SKM-1 (cell line): ENCODE results near the gene SUGCT.

ENCODE experiments used
- DNase-seq: peaks from one replicate; lab custom pipeline; 2025; ENCODE audit not compliant: unreplicated experiment; lab: John Stamatoyannopoulos, UW

Gene SUGCT

DNA sequence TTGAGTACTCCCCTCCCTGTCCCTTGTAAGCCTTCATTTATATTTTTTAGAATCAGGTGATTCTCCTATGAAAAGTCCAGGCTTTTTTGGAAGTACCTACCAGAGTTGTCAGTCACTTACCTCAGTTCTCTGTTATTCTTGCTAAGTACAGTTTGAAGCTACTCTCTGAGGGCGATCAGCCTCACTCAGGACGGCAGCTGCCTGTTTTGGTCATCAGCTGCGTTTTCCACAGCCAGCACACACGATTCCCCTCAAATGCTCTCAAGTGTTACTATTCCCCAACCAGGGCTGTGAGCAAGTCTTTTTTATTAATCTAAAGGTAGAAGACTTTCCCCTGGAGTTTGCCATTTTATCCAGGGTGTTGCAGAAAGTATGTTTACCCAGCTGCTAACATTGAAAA, 328.6 kb downstream of the SUGCT start:
- DNase-seq: no peak

DNA sequence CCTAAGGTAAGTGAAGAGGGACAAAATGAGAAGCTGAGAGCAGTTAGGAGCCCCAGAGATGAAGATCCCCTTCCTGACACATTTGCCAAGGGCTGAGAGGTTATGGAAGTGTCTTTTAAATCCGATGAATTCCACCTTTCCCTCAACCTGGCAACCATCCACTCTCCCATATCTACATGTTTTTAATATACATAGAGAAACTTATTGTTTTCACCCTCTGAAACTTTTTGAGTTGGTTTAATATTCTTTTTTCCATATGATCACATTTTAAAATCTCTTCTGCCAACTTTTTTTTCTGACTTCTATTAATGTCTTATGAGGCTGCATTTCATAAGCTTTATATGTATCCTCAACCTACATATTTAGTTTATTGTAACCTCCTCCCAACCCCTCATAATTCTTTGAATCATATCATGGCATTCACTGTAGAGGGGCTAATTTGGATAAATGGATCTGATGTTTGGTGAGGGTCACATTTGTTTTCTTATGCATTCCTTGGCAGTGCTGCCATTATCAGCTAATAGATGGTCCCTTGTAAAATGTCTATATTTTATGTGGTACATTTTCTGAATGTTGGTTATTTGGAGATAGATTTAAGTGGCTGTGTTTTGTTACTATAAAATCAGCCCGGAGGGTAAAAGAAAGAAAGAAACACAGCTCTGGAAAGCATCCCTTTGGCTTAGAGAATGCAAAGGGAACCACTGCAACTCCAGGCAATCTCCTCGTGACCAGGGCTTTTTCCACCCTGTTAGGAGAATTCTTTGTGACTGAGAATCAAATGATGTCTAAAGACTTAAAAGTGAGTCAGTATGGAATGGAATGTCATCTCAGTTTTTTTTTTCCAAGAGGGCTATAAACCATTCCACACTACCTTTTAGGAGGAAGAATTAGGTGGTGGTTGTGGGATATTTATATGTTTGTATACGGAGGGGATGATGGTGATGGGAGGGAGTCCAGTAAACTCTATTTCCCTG, 334.4 kb downstream of the SUGCT start:
- no peak for DNase-seq

GRCh38 chr7:40470091-40470592, 335.3 kb downstream of the SUGCT start:
- DNase-seq: no peak

- no peak for DNase-seq
These were observed 336.0 kb downstream of the SUGCT start for GRCh38 chr7:40470817-40471216.

DNA sequence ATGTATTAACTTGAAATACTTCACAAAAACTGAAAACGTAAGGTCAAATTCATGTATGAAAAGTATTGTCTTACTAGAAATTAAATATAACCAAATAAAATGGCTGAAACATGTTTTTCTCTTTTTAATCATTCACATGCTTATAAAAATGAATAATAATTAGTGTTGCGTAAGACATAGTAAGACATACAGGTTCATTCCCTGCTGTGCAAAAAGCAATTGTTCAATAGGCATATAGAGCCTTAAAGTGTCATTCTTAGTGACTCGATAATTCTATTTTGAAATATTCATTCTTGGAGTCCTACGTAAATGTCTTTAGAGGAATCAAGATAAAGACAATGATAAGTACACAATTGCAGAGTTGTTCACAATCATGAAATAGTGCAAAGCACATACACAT, 337.1 kb downstream of the SUGCT start:
- no peak for DNase-seq

DNA sequence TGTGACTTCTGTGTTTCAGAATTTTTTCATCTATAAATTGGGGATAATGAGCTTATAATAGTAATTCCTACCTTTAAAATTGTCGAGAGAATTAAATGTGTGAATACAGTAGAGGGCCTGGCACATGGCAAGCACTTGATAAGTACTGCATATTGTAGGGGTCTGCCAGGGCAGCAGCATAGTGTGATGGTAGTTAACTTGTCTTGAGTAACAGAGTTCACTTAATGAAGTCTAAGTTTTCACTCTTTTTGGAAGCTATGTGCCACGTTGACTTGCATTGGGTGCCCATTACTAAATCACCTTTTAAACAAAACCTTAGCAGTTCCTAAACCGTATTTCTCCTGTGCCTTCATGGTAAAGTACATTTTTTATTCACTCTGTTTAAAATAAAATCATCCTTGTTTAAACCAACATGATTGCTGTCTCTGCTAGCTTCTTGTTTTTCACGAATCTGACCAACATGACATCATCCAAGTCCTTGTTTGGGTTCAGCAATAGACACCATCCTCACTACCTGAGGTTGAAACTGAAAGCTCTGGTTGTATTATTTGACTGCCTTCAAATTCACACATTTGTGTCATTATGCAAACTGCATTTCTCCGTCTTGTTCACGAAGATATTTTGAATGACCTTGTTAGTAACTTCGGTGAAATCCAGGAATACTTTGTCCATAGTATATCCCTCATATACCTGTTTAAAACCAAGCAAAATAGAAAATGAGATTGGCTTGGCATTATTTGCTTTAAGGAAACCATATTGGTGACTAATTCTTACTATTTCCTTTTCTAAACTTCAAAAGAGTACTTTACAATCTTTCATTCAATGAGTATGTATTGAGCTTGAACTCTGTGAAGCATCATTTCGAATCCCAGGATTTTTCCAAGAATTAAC, 340.2 kb downstream of the SUGCT start:
- DNase-seq: no peak

GRCh38 chr7:40475681-40475982, 340.8 kb downstream of the SUGCT start:
- no peak for DNase-seq

DNA sequence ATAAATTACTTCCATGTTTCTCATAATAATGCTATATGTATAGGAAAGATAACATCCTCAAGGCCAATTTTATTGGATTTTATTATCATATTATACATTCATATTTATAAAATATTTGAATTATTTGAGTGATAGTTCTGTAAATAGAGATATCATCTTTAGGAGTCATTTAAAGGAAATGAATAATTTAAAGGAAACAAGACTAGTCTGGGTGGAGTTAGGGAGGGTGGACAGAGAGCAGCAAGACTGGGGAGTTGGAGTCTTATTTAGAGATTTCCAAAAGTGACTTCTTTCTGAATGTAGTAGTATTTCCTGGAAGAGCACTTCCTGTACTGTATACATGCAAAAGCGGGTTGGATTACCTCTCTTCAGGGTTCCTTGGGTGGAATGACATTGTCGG, 342.3 kb downstream of the SUGCT start:
- no peak for DNase-seq

- no peak for DNase-seq
These were observed 348.0 kb downstream of the SUGCT start for GRCh38 chr7:40482845-40483244.

- DNase-seq: no peak
These were observed 348.8 kb downstream of the SUGCT start for GRCh38 chr7:40483630-40484029.

GRCh38 chr7:40489844-40490602, 355.2 kb downstream of the SUGCT start:
- DNase-seq: no peak

GRCh38 chr7:40490603-40490924, 355.8 kb downstream of the SUGCT start:
- no peak for DNase-seq

- no peak for DNase-seq
These were observed 358.1 kb downstream of the SUGCT start for GRCh38 chr7:40492946-40493345.

GRCh38 chr7:40493609-40494051, 358.8 kb downstream of the SUGCT start:
- no peak for DNase-seq

DNA sequence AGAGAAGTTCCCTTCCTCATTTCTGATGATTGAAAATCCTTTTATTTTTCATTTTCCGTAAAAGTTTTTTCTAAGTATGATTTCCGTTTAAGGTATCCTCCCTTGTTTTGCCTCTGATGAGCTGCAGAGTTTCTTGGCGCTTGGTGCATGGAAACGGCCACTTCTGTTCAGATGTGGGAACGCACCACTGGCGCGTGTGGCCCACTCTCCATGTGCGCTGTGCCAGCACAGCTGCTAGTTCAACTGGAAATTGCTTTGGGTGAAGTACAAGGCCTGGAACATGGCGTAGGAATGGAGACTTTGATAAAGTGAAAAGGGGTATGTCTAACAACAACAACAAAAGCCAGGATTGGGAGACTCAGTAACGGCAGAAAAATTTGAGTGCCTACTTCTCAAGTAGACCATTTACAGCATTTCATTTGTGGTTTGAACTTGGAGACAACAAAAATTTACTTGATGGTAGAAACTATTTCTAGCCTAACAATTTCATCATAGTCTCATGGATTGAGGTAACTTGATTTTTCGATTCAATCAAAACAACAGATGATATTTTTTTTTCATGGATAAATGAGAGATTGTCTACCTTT, 364.2 kb downstream of the SUGCT start:
- no peak for DNase-seq

DNA sequence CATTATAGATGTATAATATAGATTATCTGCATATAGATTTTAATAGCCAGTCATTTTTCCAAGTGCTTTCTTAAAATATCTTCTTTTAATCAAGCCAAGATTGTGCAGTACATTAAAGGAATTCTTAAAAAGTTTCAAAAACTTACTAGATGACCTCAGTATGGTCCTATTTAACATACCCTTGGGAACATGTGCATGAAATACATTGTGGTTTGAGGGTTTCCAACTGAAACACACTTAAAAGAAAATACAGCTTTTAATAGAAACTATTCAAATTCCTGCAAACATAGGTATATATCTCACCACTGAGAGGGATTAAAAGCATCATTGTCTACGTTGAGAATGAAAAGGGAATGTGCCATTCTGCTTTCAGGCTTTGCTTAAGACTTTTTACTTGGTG, 364.9 kb downstream of the SUGCT start:
- no peak for DNase-seq

DNA sequence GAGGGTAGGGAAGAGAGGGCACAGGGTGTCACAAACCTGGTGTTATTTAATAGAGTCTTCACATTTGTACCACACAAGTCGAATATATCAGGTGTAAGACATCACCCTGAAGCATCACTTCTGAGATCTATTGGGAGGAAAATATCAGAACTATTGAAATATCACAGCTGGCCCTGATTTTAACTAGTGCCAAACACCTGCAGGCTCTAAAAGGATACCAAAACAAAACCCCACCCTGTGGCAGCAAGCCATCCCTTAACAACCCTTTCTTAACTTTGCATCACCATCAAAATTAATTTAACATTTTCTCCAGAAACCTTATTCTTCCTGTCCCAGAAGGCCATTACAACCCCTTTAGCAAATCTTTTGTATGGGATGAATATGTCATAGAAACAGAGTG, 365.4 kb downstream of the SUGCT start:
- DNase-seq: no peak

- no peak for DNase-seq
These were observed 367.6 kb downstream of the SUGCT start for GRCh38 chr7:40502359-40502758.

DNA sequence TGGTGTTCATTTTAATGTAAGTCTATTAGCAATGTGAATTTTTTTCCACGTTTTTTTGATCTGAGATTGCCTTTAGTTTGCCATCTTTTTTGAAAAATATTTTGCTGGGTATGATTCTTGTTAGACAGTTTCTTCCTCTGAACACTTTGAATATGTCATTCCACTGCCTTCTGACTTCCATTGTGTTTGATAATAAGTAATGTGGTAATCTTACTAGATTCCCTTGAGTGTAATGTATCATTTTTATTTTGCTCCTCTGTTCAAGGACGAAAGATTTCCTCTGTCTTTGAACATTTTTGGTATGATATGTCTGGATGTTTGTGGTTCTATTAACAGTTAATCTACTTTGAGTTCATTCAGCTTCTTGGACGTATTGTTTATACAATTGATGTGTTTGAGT, 371.4 kb downstream of the SUGCT start:
- no peak for DNase-seq

DNA sequence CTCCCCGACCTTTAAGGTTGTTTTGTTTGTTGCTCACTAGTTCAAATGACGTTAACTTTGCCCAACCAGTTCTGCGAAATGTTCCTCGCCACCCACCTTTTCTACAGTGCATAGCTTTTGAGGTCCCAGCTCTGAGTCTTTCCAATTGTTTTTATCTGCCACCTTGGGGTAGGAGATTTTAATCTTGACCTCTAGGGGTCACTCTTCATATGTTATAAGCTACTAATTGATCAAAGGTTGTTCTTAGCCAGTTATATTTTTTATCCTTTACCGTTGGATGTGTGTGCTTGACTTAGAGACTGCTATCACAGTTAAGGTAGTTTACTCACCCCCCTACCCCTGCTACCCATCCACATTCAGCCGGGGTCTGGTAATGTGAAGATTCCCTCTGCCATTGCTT, 372.4 kb downstream of the SUGCT start:
- peak; percentile 12 for DNase-seq
